GM12874 (cell line): ENCODE data around the gene ATP5PO.

ENCODE experiments used
- CTCF ChIP-seq: IDR thresholded peaks from 2 replicates; pipeline ENCODE4 v1.5.1; 2011; ENCODE audit warnings: low read depth, mild to moderate bottlenecking, control low read depth, low read length, moderate library complexity; ENCODE audit not compliant: insufficient read depth

ATP5PO gene

GRCh38 chr21:33938381-33938780 is 22.8 kb upstream of the ATP5PO start:
- TF ChIP-seq CTCF = no peak

GRCh38 chr21:33937931-33938339 is 22.3 kb upstream of the ATP5PO start:
- no peak for TF ChIP-seq CTCF

- TF ChIP-seq CTCF = no peak
Measured at GRCh38 chr21:33937146-33937545, 21.5 kb upstream of the ATP5PO start.

GRCh38 chr21:33936301-33937038 is 20.9 kb upstream of the ATP5PO start:
- TF ChIP-seq CTCF = no peak

- no peak for TF ChIP-seq CTCF
Measured at GRCh38 chr21:33932731-33933130, 17.1 kb upstream of the ATP5PO start.

GRCh38 chr21:33931799-33932390 is 16.3 kb upstream of the ATP5PO start:
- TF ChIP-seq CTCF = no peak

- TF ChIP-seq CTCF = no peak
Measured at GRCh38 chr21:33924766-33925100, 9.1 kb upstream of the ATP5PO start.
